HCT116 (cell line): Measurements from ENCODE around the gene RALGPS1. TPM values are rescaled to one million over a fixed set of nuclear protein-coding genes. Genes with fewer than 3 reads are reported as not detected.
"Not testable (repeated sequence)": the region's sequence is repeated elsewhere in the genome, so short reads cannot be mapped to it uniquely, and the experiment has no call there.

Experiments
- ATAC-seq: fragments of 200-7000 bp; cut with Tn5 transposase; 2 replicates; pipeline ENCODE4 v1.9.1; 2020; ENCODE audit warnings: mild to moderate bottlenecking, moderate library complexity
- BruUV-seq: library from RNA; stranded (reverse); fragments of 400-500 nt; replicated peaks from 2 replicates; lab custom pipeline; 2021; lab: Mats Ljungman, UMichigan
- CTCF ChIA-PET: fragments of 300-600 bp; sonication (Branson Sonifier 250); formaldehyde crosslinking; loops from one replicate; lab custom pipeline; 2021; ENCODE audit warnings: antibody characterized with exemption; lab: Charles Lee
- POLR2A ChIA-PET: fragments of 300-600, 350-600 bp; sonication (Branson Sonifier 250); formaldehyde crosslinking; loops from one replicate; lab custom pipeline; 2021; ENCODE audit warnings: antibody characterized with exemption; lab: Charles Lee
- RAD21 ChIA-PET, 2 experiments: fragments of 300-600 bp; sonication (Branson Sonifier 250); formaldehyde crosslinking; loops; one replicate each; lab custom pipeline; 2023; ENCODE audit warnings: low total read pairs in 2 of 2; ENCODE audit not compliant: uncharacterized antibody in 2 of 2, unreplicated experiment in 2 of 2, low non-redundant PET in 1 of 2; lab: Charles Lee
- DNase-seq: peaks from one replicate; pipeline ENCODE4 v3.0.0-alpha.2; 2010; ENCODE audit warnings: low read depth, low spot score
- H2AFZ ChIP-seq: fragments of 200-600 bp; shearing (Covaris generic), sonication (generic); 2 replicates; pipeline ENCODE4 v1.6.1; 2017; ENCODE audit warnings: low read depth, mixed run types, mixed read lengths, antibody characterized with exemption, low read length; ENCODE audit not compliant: poor library complexity, severe bottlenecking
- H3K27ac ChIP-seq: 2 replicates; pipeline ENCODE4 v1.5.1; 2012; ENCODE audit warnings: low read depth, low read length
- H3K27me3 ChIP-seq: fragments of 200-600 bp; sonication (generic); 2 replicates; pipeline ENCODE4 v1.6.1; 2016; ENCODE audit warnings: mixed run types, low read length, mixed read lengths; ENCODE audit not compliant: insufficient read depth
- H3K36me3 ChIP-seq, 2 experiments: fragments of 200-500 bp in 1 of 2; fragments of 200-600 bp in 1 of 2; sonication (Bioruptor generic) in 1 of 2; sonication (generic) in 1 of 2; 2 replicates each; pipeline versions ENCODE4 v1.5.1 to v1.6.1; 2014 to 2016; ENCODE audit warnings: low read length in 2 of 2, inconsistent platforms in 1 of 2, mixed read lengths in 1 of 2, mixed run types in 1 of 2; ENCODE audit not compliant: insufficient read depth in 2 of 2, control insufficient read depth in 1 of 2
- H3K4me1 ChIP-seq, 2 experiments: fragments of 200-600 bp in 1 of 2; sonication (generic) in 1 of 2; 2 replicates each; pipeline versions ENCODE4 v1.5.1 to v1.6.1; 2012 to 2017; ENCODE audit warnings: low read length in 2 of 2, inconsistent platforms in 1 of 2, mild to moderate bottlenecking in 1 of 2, mixed read lengths in 1 of 2, mixed run types in 1 of 2, moderate library complexity in 1 of 2; ENCODE audit not compliant: insufficient read depth in 2 of 2, control insufficient read depth in 1 of 2
- H3K4me2 ChIP-seq: fragments of 200-600 bp; sonication (generic); 2 replicates; pipeline ENCODE4 v1.6.1; 2017; ENCODE audit warnings: mixed run types, low read length, mixed read lengths
- H3K4me3 ChIP-seq, 2 experiments: fragments of 200-600 bp in 1 of 2; sonication (generic) in 1 of 2; replicated peaks in 1 of 2; 2 replicates each; pipeline ENCODE4 v1.5.1; 2011 to 2016; ENCODE audit warnings: low read length in 2 of 2, control low read depth in 1 of 2, low read depth in 1 of 2, mild to moderate bottlenecking in 1 of 2, mixed read lengths in 1 of 2, mixed run types in 1 of 2
- H3K79me2 ChIP-seq: fragments of 200-600 bp; sonication (generic); 2 replicates; pipeline ENCODE4 v1.6.1; 2017; ENCODE audit warnings: mild to moderate bottlenecking, mixed run types, low read length, moderate library complexity, mixed read lengths; ENCODE audit not compliant: insufficient read depth
- H3K9ac ChIP-seq: fragments of 200-600 bp; sonication (generic); 2 replicates; pipeline ENCODE4 v1.6.1; 2016; ENCODE audit warnings: low read length, mixed read lengths
- H3K9me2 ChIP-seq: fragments of 200-600 bp; sonication (generic), shearing (Covaris generic); 2 replicates; pipeline ENCODE4 v1.6.1; 2017; ENCODE audit warnings: mixed run types, mild to moderate bottlenecking, moderate library complexity; ENCODE audit not compliant: insufficient read depth
- H3K9me3 ChIP-seq, 2 experiments: fragments of 200-500 bp in 1 of 2; fragments of 200-600 bp in 1 of 2; sonication (Bioruptor generic) in 1 of 2; sonication (generic) in 1 of 2; 2 replicates each; pipeline ENCODE4 v1.6.1; 2014 to 2017; ENCODE audit warnings: low read length in 2 of 2, mixed read lengths in 2 of 2, inconsistent platforms in 1 of 2, low read depth in 1 of 2, mild to moderate bottlenecking in 1 of 2, mixed run types in 1 of 2, moderate library complexity in 1 of 2; ENCODE audit not compliant: control insufficient read depth in 1 of 2, insufficient read depth in 1 of 2
- H4K20me1 ChIP-seq: fragments of 200-600 bp; sonication (generic), shearing (Covaris generic); 2 replicates; pipeline ENCODE4 v1.6.1; 2017; ENCODE audit warnings: mixed run types, mild to moderate bottlenecking, moderate library complexity; ENCODE audit not compliant: insufficient read depth
- ATF3 ChIP-seq: IDR thresholded peaks from 2 replicates; pipeline ENCODE4 v1.6.1; 2012
- CBX3 ChIP-seq: IDR thresholded peaks from 2 replicates; pipeline ENCODE4 v1.6.1; 2012; ENCODE audit warnings: low read depth
- CTCF ChIP-seq, 3 experiments: fragments of 200-600 bp in 1 of 3; sonication (generic) in 1 of 3; IDR thresholded peaks in 2 of 3; conservative IDR thresholded peaks in 1 of 3; 2 replicates each; pipeline ENCODE4 v1.5.1; 2012 to 2017; ENCODE audit warnings: low read depth in 2 of 3, low read length in 2 of 3, antibody characterized with exemption in 1 of 3, borderline replicate concordance in 1 of 3, control low read depth in 1 of 3, mild to moderate bottlenecking in 1 of 3, mixed read lengths in 1 of 3, mixed run types in 1 of 3, moderate library complexity in 1 of 3; ENCODE audit not compliant: insufficient read depth in 1 of 3
- EGR1 ChIP-seq: IDR thresholded peaks from 2 replicates; pipeline ENCODE4 v1.6.1; 2012; ENCODE audit warnings: low read depth
- ELF1 ChIP-seq: IDR thresholded peaks from 2 replicates; pipeline ENCODE4 v1.6.1; 2012; ENCODE audit warnings: low read depth, borderline replicate concordance
- EZH2phosphoT487 ChIP-seq: fragments of 200-600 bp; IDR thresholded peaks from 2 replicates; pipeline ENCODE4 v1.6.1; 2018; ENCODE audit warnings: antibody characterized with exemption, borderline replicate concordance
- FOSL1 ChIP-seq: IDR thresholded peaks from 2 replicates; pipeline ENCODE4 v1.6.1; 2012; ENCODE audit warnings: low read depth
- JUND ChIP-seq: IDR thresholded peaks from 2 replicates; pipeline ENCODE4 v1.6.1; 2012
- MAX ChIP-seq: IDR thresholded peaks from 2 replicates; pipeline ENCODE4 v1.6.1; 2012
- POLR2A ChIP-seq: IDR thresholded peaks from 2 replicates; pipeline ENCODE4 v1.7.0; 2011; ENCODE audit warnings: borderline replicate concordance; ENCODE audit not compliant: insufficient read depth, insufficient read length; ENCODE audit errors: extremely low read depth
- POLR2AphosphoS5 ChIP-seq: IDR thresholded peaks from 2 replicates; pipeline ENCODE4 v1.6.1; 2011; ENCODE audit warnings: mild to moderate bottlenecking, low read depth, low read length, moderate library complexity
- RAD21 ChIP-seq: IDR thresholded peaks from 2 replicates; pipeline ENCODE4 v1.6.1; 2012; ENCODE audit warnings: low read depth, mild to moderate bottlenecking
- SIN3A ChIP-seq: IDR thresholded peaks from 2 replicates; pipeline ENCODE4 v1.6.1; 2012; ENCODE audit warnings: low read depth
- SP1 ChIP-seq: IDR thresholded peaks from 2 replicates; pipeline ENCODE4 v1.6.1; 2012; ENCODE audit warnings: low read depth
- SRF ChIP-seq: IDR thresholded peaks from 2 replicates; pipeline ENCODE4 v1.6.1; 2012; ENCODE audit warnings: low read depth
- ZBTB33 ChIP-seq: IDR thresholded peaks from 2 replicates; pipeline ENCODE4 v1.6.1; 2011; ENCODE audit warnings: mild to moderate bottlenecking, low read length, moderate library complexity; ENCODE audit not compliant: insufficient replicate concordance; ENCODE audit errors: extremely low read depth
- ZNF274 ChIP-seq: fragments of 200-500 bp; sonication (Bioruptor generic); IDR thresholded peaks from 2 replicates; pipeline ENCODE4 v1.6.1; 2014; ENCODE audit warnings: mild to moderate bottlenecking, low read depth, low read length, inconsistent platforms
- intact Hi-C: fragments of 100-400 bp; cut with micrococcal nuclease; formaldehyde crosslinking; loops from 2 replicates; pipeline ENCODE4 v1.10.0; 2022
- total RNA-seq: library from RNA; stranded (reverse); gene quantifications from one replicate; pipeline ENCODE4 v1.2.1, GENCODE V29; 2021; ENCODE audit not compliant: unreplicated experiment

The RALGPS1 gene
- total RNA-seq, 1 experiment from 2014 or later, result 7.6 TPM

GRCh38 chr9:127170652-127171051 lies 256.1 kb downstream of the RALGPS1 start:
- Histone ChIP-seq H3K36me3 (no peaks in the 10 kb centered on the region), H4K20me1 (no peaks in the 10 kb centered on the region), H3K4me1 (peaks cover 9 to 30% of the 10 kb centered on the region in 2 experiments), H3K27ac (no peak overlapping the region), H3K9me3 (no peaks in the 10 kb centered on the region), H3K79me2 (no peaks in the 10 kb centered on the region), H3K9me2 (no peaks in the 10 kb centered on the region), H3K27me3 (no peaks in the 10 kb centered on the region), H2AFZ (no peak overlapping the region), H3K4me3 (no peak overlapping the region), H3K9ac (no peak overlapping the region), H3K4me2 (no peak overlapping the region)
- ChIA-PET POLR2A (no interaction called here), CTCF (no interaction called here), RAD21 (no interaction called here)
- DNase-seq (no peak), ATAC-seq (no peak)
- no TSS peak for BruUV-seq
- intact Hi-C loops, result no loop called here
- no peak for TF ChIP-seq CBX3
- no peak for TF ChIP-seq ZNF274
- no peak for TF ChIP-seq SIN3A
- no peak for TF ChIP-seq EGR1
- no peak for TF ChIP-seq POLR2AphosphoS5
- no peak for TF ChIP-seq CTCF (IDR thresholded peaks at IDR 0.05 in 2 of 3, conservative IDR thresholded peaks at IDR 0.05 in 1 of 3; ENCODE audit: borderline replicate concordance in 1 of 3, insufficient read depth in 1 of 3, low read depth in 2 of 3, low read length in 2 of 3)
- no peak for TF ChIP-seq SP1
- no peak for TF ChIP-seq ATF3
- TF ChIP-seq JUND, result no peak
- TF ChIP-seq ELF1, result no peak
- no peak for TF ChIP-seq ZBTB33
- TF ChIP-seq POLR2A, result no peak
- no peak for TF ChIP-seq MAX
- no peak for TF ChIP-seq RAD21
- TF ChIP-seq SRF, result no peak
- no peak for TF ChIP-seq EZH2phosphoT487
- TF ChIP-seq FOSL1, result no peak

GRCh38 chr9:127171348-127171747 lies 256.8 kb downstream of the RALGPS1 start:
- ATAC-seq, H3K9me3 ChIP-seq, DNase-seq, RAD21 ChIA-PET, H3K4me3 ChIP-seq, H3K4me2 ChIP-seq, H3K27me3 ChIP-seq, BruUV-seq, H3K79me2 ChIP-seq, H3K9ac ChIP-seq, H3K27ac ChIP-seq, H2AFZ ChIP-seq, intact Hi-C loops, CTCF ChIA-PET, H3K36me3 ChIP-seq, POLR2A ChIA-PET, H3K9me2 ChIP-seq, H4K20me1 ChIP-seq: not testable (repeated sequence)
- H3K4me1 ChIP-seq, result peaks cover 9 to 23% of the 10 kb centered on the region in 2 experiments
